ENCODE results near the gene MAG.

Gene MAG

GRCh38 chr19:35270381-35270811 lies 21.6 kb upstream of the MAG start:
- Histone ChIP-seq H3K27me3 (no peaks in the 10 kb centered on the region), H3K9me3 (no peaks in the 10 kb centered on the region), H3K36me3 (peaks cover 34 to 56% (median 48%) of the 10 kb centered on the region in 3 donors), H3K4me3 (no peak overlapping the region), H3K4me1 (peaks cover 0 to 32% (median 20%) of the 10 kb centered on the region in 4 donors), H3K27ac (peak overlapping the region in 1 of 2 donors; percentile 98)
- intact Hi-C loops (cut with DNase I; ENCODE audit: low total_unique reads) = loop anchor here (5.0 to 10.0 kb wide), 2 partner anchors 206 to 222 kb away; partner anchors contain the start of gene KRTDAP
- TF ChIP-seq CTCF (IDR thresholded peaks at IDR 0.05) = no peak
- DNase-seq = no peak

- Histone ChIP-seq H3K4me3 (no peak overlapping the region), H3K4me1 (peaks cover 0 to 20% (median 15%) of the 10 kb centered on the region in 4 donors), H3K36me3 (peaks cover 44 to 65% (median 54%) of the 10 kb centered on the region in 3 donors), H3K27me3 (no peaks in the 10 kb centered on the region), H3K27ac (no peak overlapping the region), H3K9me3 (no peaks in the 10 kb centered on the region)
- intact Hi-C loops (cut with DNase I; ENCODE audit: low total_unique reads) = loop anchor here (5.0 to 10.0 kb wide), 2 partner anchors 207 to 221 kb away; partner anchors contain the start of gene KRTDAP
- TF ChIP-seq CTCF (IDR thresholded peaks at IDR 0.05) = no peak
- DNase-seq = no peak
Observed at GRCh38 chr19:35271546-35271945, 20.4 kb upstream of the MAG start.

GRCh38 chr19:35272122-35272719 lies 19.7 kb upstream of the MAG start:
- intact Hi-C loops (cut with DNase I; ENCODE audit: low total_unique reads) = loop anchor here (5.0 to 10.0 kb wide), 2 partner anchors 207 to 220 kb away; partner anchors contain the start of gene KRTDAP
- no peak overlapping the region for H3K27ac ChIP-seq
- no peak for TF ChIP-seq CTCF (IDR thresholded peaks at IDR 0.05)
- peaks cover 49 to 72% (median 60%) of the 10 kb centered on the region in 3 donors for H3K36me3 ChIP-seq
- H3K4me3 ChIP-seq = no peak overlapping the region
- no peaks in the 10 kb centered on the region for H3K27me3 ChIP-seq
- H3K4me1 ChIP-seq = peaks cover 0 to 13% (median 9%) of the 10 kb centered on the region in 4 donors
- peak in 1 of 2 donors; percentile 60 for DNase-seq
- no peaks in the 10 kb centered on the region for H3K9me3 ChIP-seq

- Histone ChIP-seq H3K27me3 (no peaks in the 10 kb centered on the region), H3K27ac (no peak overlapping the region), H3K36me3 (peaks cover 49 to 81% (median 69%) of the 10 kb centered on the region in 3 donors), H3K4me3 (no peak overlapping the region), H3K4me1 (peaks cover 0 to 12% (median 9%) of the 10 kb centered on the region in 4 donors), H3K9me3 (no peaks in the 10 kb centered on the region)
- no peak for DNase-seq
- intact Hi-C loops (cut with DNase I; ENCODE audit: low total_unique reads) = loop anchor here (5.0 to 10.0 kb wide), 2 partner anchors 208 to 219 kb away; partner anchors contain the start of gene KRTDAP
- no peak for TF ChIP-seq CTCF (IDR thresholded peaks at IDR 0.05)
Observed at GRCh38 chr19:35272954-35273649, 18.9 kb upstream of the MAG start.

- TF ChIP-seq CTCF (IDR thresholded peaks at IDR 0.05) = no peak
- H3K36me3 ChIP-seq = peaks cover 53 to 88% (median 76%) of the 10 kb centered on the region in 3 donors
- no peak for DNase-seq
- no peaks in the 10 kb centered on the region for H3K27me3 ChIP-seq
- intact Hi-C loops (cut with DNase I; ENCODE audit: low total_unique reads) = loop anchor here (5.0 to 10.0 kb wide), 2 partner anchors 209 to 219 kb away; partner anchors contain the start of gene KRTDAP
- no peak overlapping the region for H3K4me3 ChIP-seq
- H3K4me1 ChIP-seq = peaks cover 0 to 12% (median 9%) of the 10 kb centered on the region in 4 donors
- no peak overlapping the region for H3K27ac ChIP-seq
- H3K9me3 ChIP-seq = no peaks in the 10 kb centered on the region
Observed at GRCh38 chr19:35273686-35274259, 18.2 kb upstream of the MAG start.
